SU-DHL-6 (cell line): ENCODE data around the gene AMZ1.

Experiments
- CTCF ChIP-seq: fragments of 200-600 bp; sonication (generic); IDR thresholded peaks from one replicate; pipeline ENCODE4 v1.5.1; 2017; ENCODE audit warnings: antibody characterized with exemption, mild to moderate bottlenecking, low read length, moderate library complexity; ENCODE audit not compliant: insufficient read depth, poor library complexity, severe bottlenecking
- EZH2phosphoT487 ChIP-seq: fragments of 200-600 bp; sonication (generic), shearing (Covaris generic); conservative IDR thresholded peaks from 2 replicates; pipeline ENCODE4 v1.6.1; 2018; ENCODE audit warnings: mild to moderate bottlenecking, antibody characterized with exemption, low read length, moderate library complexity, mixed read lengths

GRCh38 chr7:2668401-2668800, 19.6 kb upstream of the AMZ1 start:
- TF ChIP-seq CTCF: no peak
- TF ChIP-seq EZH2phosphoT487: no peak
